Measurements from ENCODE around the gene JPH2.

Gene JPH2

GRCh38 chr20:44067650-44068081 is 119.3 kb downstream of the JPH2 start:
- Histone ChIP-seq H3K79me2 (ENCODE audit: control insufficient read depth, insufficient read depth, low read length, poor library complexity) (no peaks in the 10 kb centered on the region), H3K4me3 (ENCODE audit: low read depth, low read length) (no peak overlapping the region), H3K18ac (ENCODE audit: low read length) (no peak overlapping the region), H2BK12ac (ENCODE audit: low read length) (no peak overlapping the region), H2BK5ac (ENCODE audit: low read depth, low read length, poor library complexity) (no peak overlapping the region), H3K23ac (ENCODE audit: low read length) (no peak overlapping the region), H3K79me1 (ENCODE audit: low read length) (no peaks in the 10 kb centered on the region), H4K8ac (ENCODE audit: low read depth, low read length) (no peak overlapping the region), H3K36me3 (ENCODE audit: control insufficient read depth in 1 of 2, insufficient read depth in 2 of 2, low read length in 2 of 2) (no peaks in the 10 kb centered on the region), H3K4me2 (ENCODE audit: low read length) (no peak overlapping the region), H3K14ac (ENCODE audit: low read length) (no peak overlapping the region), H2AFZ (ENCODE audit: insufficient read depth, low read length, poor library complexity) (no peak overlapping the region), H2BK120ac (ENCODE audit: insufficient read depth, low read length, poor library complexity) (no peak overlapping the region), H3K4me1 (ENCODE audit: control insufficient read depth in 1 of 2, insufficient read depth in 2 of 2, low read length in 2 of 2) (no peaks in the 10 kb centered on the region), H3K27ac (ENCODE audit: low read depth, low read length) (no peak overlapping the region), H3K27me3 (ENCODE audit: insufficient read depth, low read length) (no peaks in the 10 kb centered on the region), H2AK5ac (ENCODE audit: low read length) (no peak overlapping the region), H4K91ac (ENCODE audit: low read depth, low read length) (no peak overlapping the region), H3K9me3 (ENCODE audit: insufficient read depth, low read depth, low read length) (peaks cover 2% of the 10 kb centered on the region), H3K4ac (ENCODE audit: low read depth, low read length) (no peak overlapping the region), H3K9ac (ENCODE audit: low read length) (no peak overlapping the region), H4K12ac (ENCODE audit: low read depth, low read length) (no peak overlapping the region)
- no peak for DNase-seq
- no CpG with 5 or more reads among the region's 15 CpGs for WGBS (ENCODE audit: extremely low coverage, insufficient coverage, insufficient read length)

GRCh38 chr20:44066645-44067606 is 120.1 kb downstream of the JPH2 start:
- WGBS (ENCODE audit: extremely low coverage, insufficient coverage, insufficient read length) = no CpG with 5 or more reads among the region's 15 CpGs
- Histone ChIP-seq H2AFZ (ENCODE audit: insufficient read depth, low read length, poor library complexity) (no peak overlapping the region), H2BK5ac (ENCODE audit: low read depth, low read length, poor library complexity) (no peak overlapping the region), H3K4me2 (ENCODE audit: low read length) (no peak overlapping the region), H3K4ac (ENCODE audit: low read depth, low read length) (no peak overlapping the region), H3K36me3 (ENCODE audit: control insufficient read depth in 1 of 2, insufficient read depth in 2 of 2, low read length in 2 of 2) (no peaks in the 10 kb centered on the region), H3K23ac (ENCODE audit: low read length) (no peak overlapping the region), H4K12ac (ENCODE audit: low read depth, low read length) (no peak overlapping the region), H3K18ac (ENCODE audit: low read length) (no peak overlapping the region), H2BK12ac (ENCODE audit: low read length) (no peak overlapping the region), H3K14ac (ENCODE audit: low read length) (no peak overlapping the region), H2BK120ac (ENCODE audit: insufficient read depth, low read length, poor library complexity) (no peak overlapping the region), H3K27me3 (ENCODE audit: insufficient read depth, low read length) (no peaks in the 10 kb centered on the region), H3K79me2 (ENCODE audit: control insufficient read depth, insufficient read depth, low read length, poor library complexity) (no peaks in the 10 kb centered on the region), H3K4me3 (ENCODE audit: low read depth, low read length) (no peak overlapping the region), H3K9me3 (ENCODE audit: insufficient read depth, low read depth, low read length) (peaks cover 2% of the 10 kb centered on the region), H3K27ac (ENCODE audit: low read depth, low read length) (no peak overlapping the region), H4K8ac (ENCODE audit: low read depth, low read length) (no peak overlapping the region), H2AK5ac (ENCODE audit: low read length) (no peak overlapping the region), H3K4me1 (ENCODE audit: control insufficient read depth in 1 of 2, insufficient read depth in 2 of 2, low read length in 2 of 2) (no peaks in the 10 kb centered on the region), H3K9ac (ENCODE audit: low read length) (no peak overlapping the region), H3K79me1 (ENCODE audit: low read length) (no peaks in the 10 kb centered on the region), H4K91ac (ENCODE audit: low read depth, low read length) (no peak overlapping the region)
- DNase-seq = no peak

GRCh38 chr20:44065401-44066340 is 121.3 kb downstream of the JPH2 start:
- WGBS (ENCODE audit: extremely low coverage, insufficient coverage, insufficient read length) = no CpG with 5 or more reads among the region's 20 CpGs
- no peak overlapping the region for H3K23ac ChIP-seq (ENCODE audit: low read length)
- no peaks in the 10 kb centered on the region for H3K27me3 ChIP-seq (ENCODE audit: insufficient read depth, low read length)
- no peak overlapping the region for H4K91ac ChIP-seq (ENCODE audit: low read depth, low read length)
- no peak overlapping the region for H4K8ac ChIP-seq (ENCODE audit: low read depth, low read length)
- no peak overlapping the region for H2AFZ ChIP-seq (ENCODE audit: insufficient read depth, low read length, poor library complexity)
- H3K4ac ChIP-seq (ENCODE audit: low read depth, low read length) = no peak overlapping the region
- no peak overlapping the region for H2BK12ac ChIP-seq (ENCODE audit: low read length)
- no peak overlapping the region for H2BK120ac ChIP-seq (ENCODE audit: insufficient read depth, low read length, poor library complexity)
- H3K79me1 ChIP-seq (ENCODE audit: low read length) = no peaks in the 10 kb centered on the region
- no peak overlapping the region for H3K14ac ChIP-seq (ENCODE audit: low read length)
- H3K79me2 ChIP-seq (ENCODE audit: control insufficient read depth, insufficient read depth, low read length, poor library complexity) = no peaks in the 10 kb centered on the region
- no peak overlapping the region for H3K18ac ChIP-seq (ENCODE audit: low read length)
- H3K27ac ChIP-seq (ENCODE audit: low read depth, low read length) = no peak overlapping the region
- no peak overlapping the region for H3K9ac ChIP-seq (ENCODE audit: low read length)
- H3K4me2 ChIP-seq (ENCODE audit: low read length) = no peak overlapping the region
- no peak overlapping the region for H2AK5ac ChIP-seq (ENCODE audit: low read length)
- peaks cover 2% of the 10 kb centered on the region for H3K9me3 ChIP-seq (ENCODE audit: insufficient read depth, low read depth, low read length)
- no peak for DNase-seq
- H3K36me3 ChIP-seq (ENCODE audit: control insufficient read depth in 1 of 2, insufficient read depth in 2 of 2, low read length in 2 of 2) = no peaks in the 10 kb centered on the region
- no peak overlapping the region for H4K12ac ChIP-seq (ENCODE audit: low read depth, low read length)
- no peaks in the 10 kb centered on the region for H3K4me1 ChIP-seq (ENCODE audit: control insufficient read depth in 1 of 2, insufficient read depth in 2 of 2, low read length in 2 of 2)
- no peak overlapping the region for H3K4me3 ChIP-seq (ENCODE audit: low read depth, low read length)
- H2BK5ac ChIP-seq (ENCODE audit: low read depth, low read length, poor library complexity) = no peak overlapping the region

GRCh38 chr20:44064501-44065400 is 122.2 kb downstream of the JPH2 start:
- no peak for DNase-seq
- H3K4ac ChIP-seq (ENCODE audit: low read depth, low read length) = no peak overlapping the region
- H3K18ac ChIP-seq (ENCODE audit: low read length) = no peak overlapping the region
- H3K9ac ChIP-seq (ENCODE audit: low read length) = no peak overlapping the region
- no peak overlapping the region for H3K23ac ChIP-seq (ENCODE audit: low read length)
- H4K12ac ChIP-seq (ENCODE audit: low read depth, low read length) = no peak overlapping the region
- H3K4me1 ChIP-seq (ENCODE audit: control insufficient read depth in 1 of 2, insufficient read depth in 2 of 2, low read length in 2 of 2) = no peaks in the 10 kb centered on the region
- no peaks in the 10 kb centered on the region for H3K36me3 ChIP-seq (ENCODE audit: control insufficient read depth in 1 of 2, insufficient read depth in 2 of 2, low read length in 2 of 2)
- no peak overlapping the region for H3K4me3 ChIP-seq (ENCODE audit: low read depth, low read length)
- no peak overlapping the region for H4K8ac ChIP-seq (ENCODE audit: low read depth, low read length)
- H3K27me3 ChIP-seq (ENCODE audit: insufficient read depth, low read length) = no peaks in the 10 kb centered on the region
- no CpG with 5 or more reads among the region's 17 CpGs for WGBS (ENCODE audit: extremely low coverage, insufficient coverage, insufficient read length)
- no peak overlapping the region for H3K14ac ChIP-seq (ENCODE audit: low read length)
- no peak overlapping the region for H2BK5ac ChIP-seq (ENCODE audit: low read depth, low read length, poor library complexity)
- H2AK5ac ChIP-seq (ENCODE audit: low read length) = no peak overlapping the region
- no peak overlapping the region for H2AFZ ChIP-seq (ENCODE audit: insufficient read depth, low read length, poor library complexity)
- H3K79me1 ChIP-seq (ENCODE audit: low read length) = no peaks in the 10 kb centered on the region
- H3K79me2 ChIP-seq (ENCODE audit: control insufficient read depth, insufficient read depth, low read length, poor library complexity) = no peaks in the 10 kb centered on the region
- H3K27ac ChIP-seq (ENCODE audit: low read depth, low read length) = no peak overlapping the region
- no peak overlapping the region for H3K4me2 ChIP-seq (ENCODE audit: low read length)
- H2BK120ac ChIP-seq (ENCODE audit: insufficient read depth, low read length, poor library complexity) = no peak overlapping the region
- no peak overlapping the region for H4K91ac ChIP-seq (ENCODE audit: low read depth, low read length)
- peaks cover 2% of the 10 kb centered on the region for H3K9me3 ChIP-seq (ENCODE audit: insufficient read depth, low read depth, low read length)
- no peak overlapping the region for H2BK12ac ChIP-seq (ENCODE audit: low read length)

All from trophoblast cell (in vitro differentiated cells and primary cell).